Measurements from ENCODE around the gene DSE. TPM values are rescaled to one million over a fixed set of nuclear protein-coding genes. Genes with fewer than 3 reads are reported as not detected.
A peak's percentile ranks its signal among the peaks of the same experiment; 100 is the strongest.

DSE gene
- total RNA-seq, 1 donor from 2014 or later: 23.4 TPM

- no peak for ATAC-seq (ENCODE audit: low read depth)
- ChIA-PET CTCF (no interaction called here), POLR2A (no interaction called here)
- no peak for TF ChIP-seq CTCF (IDR thresholded peaks at IDR 0.05)
- intact Hi-C loops (cut with micrococcal nuclease): loop anchor here (10.0 kb wide), 1 partner anchor 453 kb away; no protein-coding TSS in a partner anchor
- Mint-ChIP-seq H3K27me3 (no peaks in the 10 kb centered on the region), H3K9me3 (no peaks in the 10 kb centered on the region), H3K36me3 (ENCODE audit: low read depth) (no peaks in the 10 kb centered on the region), H3K4me1 (peaks cover 58% of the 10 kb centered on the region), H3K27ac (peak overlapping the region; percentile 80), H3K4me3 (no peak overlapping the region)
- no peak for DNase-seq
Measured at GRCh38 chr6:116467514-116467913, 96.8 kb downstream of the DSE start.

- ChIA-PET CTCF (no interaction called here), POLR2A (no interaction called here)
- DNase-seq: no peak
- H3K27ac Mint-ChIP-seq: no peak overlapping the region
- no peaks in the 10 kb centered on the region for H3K27me3 Mint-ChIP-seq
- no peak overlapping the region for H3K4me3 Mint-ChIP-seq
- ATAC-seq (ENCODE audit: low read depth): no peak
- peaks cover 50% of the 10 kb centered on the region for H3K4me1 Mint-ChIP-seq
- no peaks in the 10 kb centered on the region for H3K9me3 Mint-ChIP-seq
- no peaks in the 10 kb centered on the region for H3K36me3 Mint-ChIP-seq (ENCODE audit: low read depth)
- intact Hi-C loops (cut with micrococcal nuclease): loop anchor here (10.0 kb wide), 1 partner anchor 453 kb away; no protein-coding TSS in a partner anchor
- TF ChIP-seq CTCF (IDR thresholded peaks at IDR 0.05): no peak
Measured at GRCh38 chr6:116468293-116468692, 97.5 kb downstream of the DSE start.

GRCh38 chr6:116471531-116471930, 100.8 kb downstream of the DSE start:
- Mint-ChIP-seq H3K36me3 (ENCODE audit: low read depth) (no peaks in the 10 kb centered on the region), H3K27ac (no peak overlapping the region), H3K4me1 (peaks cover 47% of the 10 kb centered on the region), H3K27me3 (no peaks in the 10 kb centered on the region), H3K4me3 (no peak overlapping the region), H3K9me3 (no peaks in the 10 kb centered on the region)
- POLR2A ChIA-PET: no interaction called here
- DNase-seq: no peak
- TF ChIP-seq CTCF (IDR thresholded peaks at IDR 0.05): no peak
- ATAC-seq (ENCODE audit: low read depth): no peak
- intact Hi-C loops (cut with micrococcal nuclease): no loop called here
- CTCF ChIA-PET: no interaction called here

GRCh38 chr6:116472706-116473105, 102.0 kb downstream of the DSE start:
- no peak for TF ChIP-seq CTCF (IDR thresholded peaks at IDR 0.05)
- H3K27ac Mint-ChIP-seq: no peak overlapping the region
- peaks cover 4% of the 10 kb centered on the region for H3K9me3 Mint-ChIP-seq
- CTCF ChIA-PET: no interaction called here
- DNase-seq (no peak), ATAC-seq (ENCODE audit: low read depth) (no peak)
- no peak overlapping the region for H3K4me3 Mint-ChIP-seq
- no peaks in the 10 kb centered on the region for H3K36me3 Mint-ChIP-seq (ENCODE audit: low read depth)
- H3K4me1 Mint-ChIP-seq: peaks cover 42% of the 10 kb centered on the region
- H3K27me3 Mint-ChIP-seq: no peaks in the 10 kb centered on the region
- POLR2A ChIA-PET: no interaction called here
- intact Hi-C loops (cut with micrococcal nuclease): no loop called here

- H3K27me3 Mint-ChIP-seq: no peaks in the 10 kb centered on the region
- DNase-seq: no peak
- POLR2A ChIA-PET: interaction anchor here (0.6 to 1.3 kb wide), 2 partner anchors 13 to 84 kb away, joined by 5 to 7 read pairs; no protein-coding TSS in a partner anchor
- peak overlapping the region; percentile 93 for H3K27ac Mint-ChIP-seq
- peak overlapping the region; percentile 70 for H3K4me3 Mint-ChIP-seq
- TF ChIP-seq CTCF (IDR thresholded peaks at IDR 0.05): no peak
- H3K9me3 Mint-ChIP-seq: peaks cover 8% of the 10 kb centered on the region
- H3K4me1 Mint-ChIP-seq: peaks cover 34% of the 10 kb centered on the region
- CTCF ChIA-PET: no interaction called here
- no peak for ATAC-seq (ENCODE audit: low read depth)
- H3K36me3 Mint-ChIP-seq (ENCODE audit: low read depth): no peaks in the 10 kb centered on the region
- intact Hi-C loops (cut with micrococcal nuclease): no loop called here
Measured at GRCh38 chr6:116475141-116475540, 104.4 kb downstream of the DSE start.
